ENCODE measurements around the gene SRRM1. TPM values are rescaled to one million over a fixed set of nuclear protein-coding genes. Genes with fewer than 3 reads are reported as not detected.
"Not testable (repeated sequence)": the region's sequence is repeated elsewhere in the genome, so short reads cannot be mapped to it uniquely, and the experiment has no call there.

The SRRM1 gene
- total and polyA plus RNA-seq, 2 donors: 63.8 to 87.3 TPM

DNA sequence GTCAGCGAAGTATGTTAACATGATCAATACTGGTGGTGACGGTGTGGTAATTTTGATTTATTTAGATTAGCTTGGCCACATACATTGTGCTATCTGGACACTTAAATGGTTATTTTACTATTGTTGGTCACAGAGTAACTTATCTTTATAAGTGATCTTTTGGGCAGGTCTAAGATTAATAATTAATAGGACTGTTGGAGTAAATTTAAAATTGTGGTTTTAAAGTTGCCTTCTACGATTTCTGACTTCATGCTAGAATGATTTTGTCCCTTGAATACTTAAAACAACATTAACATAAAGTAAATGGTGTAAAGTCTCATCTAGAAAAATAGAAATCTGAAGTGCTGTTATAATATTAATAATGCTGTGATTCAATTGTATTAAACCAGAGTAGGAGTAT lies 14.7 kb downstream of the SRRM1 start:
- no peak overlapping the region for H3K4me3 ChIP-seq (ENCODE audit: low read depth, low read length)
- H3K36me3 ChIP-seq (ENCODE audit: insufficient read depth): peaks cover 13% of the 10 kb centered on the region
- no peak overlapping the region for H3K27ac ChIP-seq (ENCODE audit: low read depth)
- no peaks in the 10 kb centered on the region for H3K4me1 ChIP-seq (ENCODE audit: insufficient read depth)
- 87% methylated on average over 3 of the region's 3 CpGs for WGBS
- no peak for DNase-seq (ENCODE audit: extremely low spot score)

GRCh38 chr1:24659166-24659904 lies 16.2 kb downstream of the SRRM1 start:
- peaks cover 16% of the 10 kb centered on the region for H3K36me3 ChIP-seq (ENCODE audit: insufficient read depth)
- DNase-seq (ENCODE audit: extremely low spot score): no peak

GRCh38 chr1:24659993-24660665 lies 17.0 kb downstream of the SRRM1 start:
- 15% methylated on average over 1 of the region's 1 CpG for WGBS
- no peak for DNase-seq (ENCODE audit: extremely low spot score)
- no peak overlapping the region for H3K4me3 ChIP-seq (ENCODE audit: low read depth, low read length)
- H3K27ac ChIP-seq (ENCODE audit: low read depth): no peak overlapping the region
- H3K4me1 ChIP-seq (ENCODE audit: insufficient read depth): no peaks in the 10 kb centered on the region
- H3K36me3 ChIP-seq (ENCODE audit: insufficient read depth): peaks cover 18% of the 10 kb centered on the region

More at GRCh38 chr1:24659166-24659904, 16.2 kb downstream of the SRRM1 start:
- Histone ChIP-seq H3K27ac (ENCODE audit: low read depth) (no peak overlapping the region), H3K4me1 (ENCODE audit: insufficient read depth) (no peaks in the 10 kb centered on the region), H3K4me3 (ENCODE audit: low read depth, low read length) (no peak overlapping the region)
- 97% methylated on average over 2 of the region's 2 CpGs for WGBS

DNA sequence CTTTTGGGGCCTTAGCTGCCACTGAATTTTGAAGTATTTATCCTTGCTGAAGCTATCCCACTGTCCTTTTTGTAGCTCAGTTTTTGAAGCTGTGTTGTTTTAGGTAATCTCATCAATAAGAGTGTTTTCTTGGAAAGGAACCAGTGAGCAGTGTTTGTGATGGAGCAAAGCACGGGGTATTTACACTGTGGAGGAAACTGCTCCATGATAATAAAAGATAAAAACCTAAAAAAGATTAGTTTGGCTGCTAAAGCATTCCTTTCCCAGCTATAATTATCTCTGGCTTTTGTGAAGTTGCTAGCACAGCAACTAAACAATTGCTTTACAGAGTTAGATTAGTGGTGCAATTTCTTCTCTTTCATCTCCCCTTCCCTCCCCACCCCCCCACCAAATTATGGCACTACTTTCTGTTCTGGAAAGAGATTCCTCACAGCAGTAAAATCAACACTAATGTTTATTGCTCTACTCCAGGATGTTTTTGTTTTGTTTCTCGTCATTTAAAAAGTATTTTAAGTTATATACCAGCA lies 21.5 kb downstream of the SRRM1 start:
- H3K36me3 ChIP-seq (ENCODE audit: insufficient read depth): peaks cover 15% of the 10 kb centered on the region

GRCh38 chr1:24666794-24667193 lies 23.7 kb downstream of the SRRM1 start:
- Histone ChIP-seq H3K4me1 (ENCODE audit: insufficient read depth) (no peaks in the 10 kb centered on the region), H3K27ac (ENCODE audit: low read depth) (no peak overlapping the region), H3K4me3 (ENCODE audit: low read depth, low read length) (no peak overlapping the region), H3K36me3 (ENCODE audit: insufficient read depth) (peaks cover 21% of the 10 kb centered on the region)
- DNase-seq (ENCODE audit: extremely low spot score): no peak
- 81% methylated on average over 11 of the region's 11 CpGs for WGBS

More for the DNA sequence above, 21.5 kb downstream of the SRRM1 start:
- DNase-seq (ENCODE audit: extremely low spot score): no peak
- WGBS: 51% methylated on average over 2 of the region's 2 CpGs
- Histone ChIP-seq H3K27ac (ENCODE audit: low read depth) (no peak overlapping the region), H3K4me1 (ENCODE audit: insufficient read depth) (no peaks in the 10 kb centered on the region), H3K4me3 (ENCODE audit: low read depth, low read length) (no peak overlapping the region)

- not testable (repeated sequence) for H3K27ac ChIP-seq (ENCODE audit: low read depth); H3K36me3 ChIP-seq (ENCODE audit: insufficient read depth); H3K4me3 ChIP-seq (ENCODE audit: low read depth, low read length); DNase-seq (ENCODE audit: extremely low spot score); H3K4me1 ChIP-seq (ENCODE audit: insufficient read depth)
- WGBS: 89% methylated on average over 4 of the region's 4 CpGs
These were observed 28.3 kb downstream of the SRRM1 start for GRCh38 chr1:24671372-24671771.

DNA sequence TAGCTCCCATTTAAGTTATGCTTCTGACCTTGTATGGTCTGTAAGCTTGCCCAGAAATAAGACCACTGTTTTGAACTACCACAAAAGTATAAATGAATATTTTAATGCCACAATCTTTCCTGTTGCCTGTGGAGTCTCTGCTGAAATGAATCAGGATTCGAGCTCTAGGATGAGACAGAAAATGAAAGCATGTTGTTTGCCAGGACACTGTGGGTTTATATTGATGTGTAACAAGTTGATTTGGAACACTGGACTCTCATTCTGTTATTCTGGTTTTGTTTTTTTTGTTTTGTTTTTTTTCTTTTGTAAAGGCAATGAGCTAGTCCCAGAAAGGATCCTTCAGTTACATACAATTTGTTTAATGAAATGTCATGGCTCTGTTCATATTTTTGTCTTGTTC lies 29.6 kb downstream of the SRRM1 start:
- not testable (repeated sequence) for DNase-seq (ENCODE audit: extremely low spot score); H3K36me3 ChIP-seq (ENCODE audit: insufficient read depth); H3K27ac ChIP-seq (ENCODE audit: low read depth); H3K4me1 ChIP-seq (ENCODE audit: insufficient read depth); H3K4me3 ChIP-seq (ENCODE audit: low read depth, low read length)
- WGBS: 77% methylated on average over 1 of the region's 1 CpG

GRCh38 chr1:24673341-24673740 lies 30.2 kb downstream of the SRRM1 start:
- no peak overlapping the region for H3K27ac ChIP-seq (ENCODE audit: low read depth)
- DNase-seq (ENCODE audit: extremely low spot score): no peak
- H3K4me1 ChIP-seq (ENCODE audit: insufficient read depth): no peaks in the 10 kb centered on the region
- WGBS: 91% methylated on average over 6 of the region's 6 CpGs
- peaks cover 8% of the 10 kb centered on the region for H3K36me3 ChIP-seq (ENCODE audit: insufficient read depth)
- H3K4me3 ChIP-seq (ENCODE audit: low read depth, low read length): no peak overlapping the region

DNA sequence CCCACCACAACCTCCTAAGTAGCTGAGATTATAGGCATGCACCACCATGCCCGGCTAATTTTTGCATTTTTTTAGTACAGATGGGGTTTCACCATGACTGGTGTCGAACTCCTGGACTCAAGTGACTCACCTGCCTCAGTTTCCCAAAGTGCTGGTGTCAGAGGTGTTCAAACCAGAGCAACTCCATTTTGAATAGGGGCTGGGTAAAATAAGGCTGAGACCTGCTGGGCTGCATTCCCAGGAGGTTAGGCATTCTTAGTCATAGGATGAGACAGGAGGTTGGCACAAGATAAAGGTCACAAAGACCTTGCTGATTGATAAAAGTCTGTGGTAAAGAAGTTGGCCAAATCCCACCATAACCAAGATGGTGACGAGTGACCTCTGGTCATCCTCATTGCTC lies 35.3 kb downstream of the SRRM1 start:
- H3K4me1 ChIP-seq (ENCODE audit: insufficient read depth); H3K4me3 ChIP-seq (ENCODE audit: low read depth, low read length); H3K27ac ChIP-seq (ENCODE audit: low read depth); DNase-seq (ENCODE audit: extremely low spot score); H3K36me3 ChIP-seq (ENCODE audit: insufficient read depth): not testable (repeated sequence)
- 94% methylated on average over 3 of the region's 3 CpGs for WGBS

- Histone ChIP-seq H3K36me3 (ENCODE audit: insufficient read depth) (no peaks in the 10 kb centered on the region), H3K4me3 (ENCODE audit: low read depth, low read length) (no peak overlapping the region), H3K4me1 (ENCODE audit: insufficient read depth) (no peaks in the 10 kb centered on the region), H3K27ac (ENCODE audit: low read depth) (no peak overlapping the region)
- DNase-seq (ENCODE audit: extremely low spot score): no peak
- WGBS: 92% methylated on average over 4 of the region's 4 CpGs
These were observed 36.6 kb downstream of the SRRM1 start for GRCh38 chr1:24679725-24680124.

DNA sequence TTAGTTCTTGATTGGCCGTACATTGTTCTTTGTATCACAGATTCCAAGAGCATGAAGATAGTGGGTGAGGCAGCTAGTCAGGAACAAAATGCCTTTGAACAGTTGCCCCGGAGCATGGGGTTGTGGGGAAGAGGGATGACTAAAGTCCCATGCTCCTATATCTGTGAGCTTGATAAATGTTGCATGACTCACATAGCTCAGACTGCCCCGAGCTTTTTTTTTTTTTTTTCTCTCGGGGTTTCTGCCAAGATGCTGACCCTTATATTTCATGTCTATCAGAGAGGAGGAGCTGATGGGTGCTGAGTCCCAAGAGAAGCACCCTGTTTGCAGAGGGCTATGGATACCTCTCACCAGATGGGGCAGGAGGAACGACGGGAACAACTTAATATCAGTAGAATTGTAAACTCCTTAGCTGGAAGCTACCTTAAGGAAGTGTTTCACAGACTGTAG lies 40.6 kb downstream of the SRRM1 start:
- DNase-seq (ENCODE audit: extremely low spot score): no peak
- no peaks in the 10 kb centered on the region for H3K36me3 ChIP-seq (ENCODE audit: insufficient read depth)
- no peaks in the 10 kb centered on the region for H3K4me1 ChIP-seq (ENCODE audit: insufficient read depth)
- H3K27ac ChIP-seq (ENCODE audit: low read depth): no peak overlapping the region
- WGBS: 26% methylated on average over 6 of the region's 6 CpGs
- no peak overlapping the region for H3K4me3 ChIP-seq (ENCODE audit: low read depth, low read length)

- H3K27ac ChIP-seq (ENCODE audit: low read depth): no peak overlapping the region
- no peaks in the 10 kb centered on the region for H3K4me1 ChIP-seq (ENCODE audit: insufficient read depth)
- DNase-seq (ENCODE audit: extremely low spot score): no peak
- H3K36me3 ChIP-seq (ENCODE audit: insufficient read depth): no peaks in the 10 kb centered on the region
- no peak overlapping the region for H3K4me3 ChIP-seq (ENCODE audit: low read depth, low read length)
- WGBS: 81% methylated on average over 2 of the region's 2 CpGs
These were observed 44.9 kb downstream of the SRRM1 start for GRCh38 chr1:24688033-24688432.

GRCh38 chr1:24688621-24689195 lies 45.6 kb downstream of the SRRM1 start:
- Histone ChIP-seq H3K36me3 (ENCODE audit: insufficient read depth) (no peaks in the 10 kb centered on the region), H3K4me1 (ENCODE audit: insufficient read depth) (no peaks in the 10 kb centered on the region), H3K4me3 (ENCODE audit: low read depth, low read length) (no peak overlapping the region), H3K27ac (ENCODE audit: low read depth) (no peak overlapping the region)
- WGBS: 45% methylated on average over 13 of the region's 13 CpGs
- no peak for DNase-seq (ENCODE audit: extremely low spot score)

GRCh38 chr1:24691051-24691450 lies 47.9 kb downstream of the SRRM1 start:
- WGBS: 45% methylated on average over 2 of the region's 2 CpGs

More at GRCh38 chr1:24691051-24691450, 47.9 kb downstream of the SRRM1 start:
- Histone ChIP-seq H3K4me1 (ENCODE audit: insufficient read depth) (no peaks in the 10 kb centered on the region), H3K4me3 (ENCODE audit: low read depth, low read length) (no peak overlapping the region), H3K27ac (ENCODE audit: low read depth) (no peak overlapping the region), H3K36me3 (ENCODE audit: insufficient read depth) (no peaks in the 10 kb centered on the region)
- no peak for DNase-seq (ENCODE audit: extremely low spot score)
